ENCODE data around the gene GIPC2. TPM values are rescaled to one million over a fixed set of nuclear protein-coding genes. Genes with fewer than 3 reads are reported as not detected.
A peak's percentile ranks its signal among the peaks of the same experiment; 100 is the strongest.

The GIPC2 gene
- total and polyA plus RNA-seq, 2 donors (not counting 1 experiment from before 2014, with no cell fraction given): 0.50 to 0.56 TPM

DNA sequence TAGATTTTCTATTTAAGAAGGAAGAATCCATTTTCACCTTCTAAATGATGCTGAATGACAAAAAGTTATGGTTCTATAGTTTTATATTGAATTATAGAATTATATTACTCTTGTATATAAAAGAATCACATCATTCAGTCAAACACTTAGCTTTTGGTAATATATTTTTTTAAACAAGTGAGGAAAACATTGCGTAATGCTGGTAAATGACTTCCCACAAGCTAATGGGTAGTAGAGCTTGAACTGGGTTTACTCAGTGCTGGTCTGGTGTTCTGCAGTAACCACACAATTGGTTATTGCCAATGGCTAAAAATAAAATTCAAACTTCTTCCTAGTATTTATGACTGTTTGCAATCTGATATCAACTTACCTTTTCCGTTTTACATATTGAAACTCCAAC, 10.6 kb upstream of the GIPC2 start:
- no peak overlapping the region for H3K27ac ChIP-seq (ENCODE audit: insufficient read depth, low read length)
- H3K4me2 ChIP-seq (ENCODE audit: extremely low read depth, insufficient read depth, low read length): no peak overlapping the region
- no peaks in the 10 kb centered on the region for H3K9me3 ChIP-seq (ENCODE audit: control insufficient read depth, insufficient read depth, low read depth, low read length)
- TF ChIP-seq EZH2 (IDR thresholded peaks at IDR 0.05; ENCODE audit: low read length, missing control alignments) (no peak), CTCF (conservative IDR thresholded peaks at IDR 0.05 in 1 of 2, IDR thresholded peaks at IDR 0.05 in 1 of 2; ENCODE audit: low read depth in 1 of 2, low read length in 2 of 2) (no peak)
- no peak overlapping the region for H2AFZ ChIP-seq (ENCODE audit: low read length)
- peaks cover 3% of the 10 kb centered on the region for H3K4me1 ChIP-seq (ENCODE audit: control insufficient read depth, extremely low read depth, insufficient read depth, low read length)
- H3K27me3 ChIP-seq (ENCODE audit: control insufficient read depth, insufficient read depth, low read length): no peaks in the 10 kb centered on the region
- H4K20me1 ChIP-seq (ENCODE audit: control insufficient read depth, extremely low read depth, insufficient read depth, low read length): no peaks in the 10 kb centered on the region
- H3K36me3 ChIP-seq (ENCODE audit: control insufficient read depth, insufficient read depth, low read length): no peaks in the 10 kb centered on the region
- DNase-seq (ENCODE audit: low read depth in 2 of 2): peak in 1 of 2 donors; percentile 70
- no peak overlapping the region for H3K4me3 ChIP-seq (replicated peaks in 1 of 4; ENCODE audit: control extremely low read depth in 1 of 4, insufficient read depth in 1 of 4, low read depth in 3 of 4, low read length in 4 of 4)
- H3K79me2 ChIP-seq (ENCODE audit: control insufficient read depth, insufficient read depth, low read length): no peaks in the 10 kb centered on the region
- H3K9ac ChIP-seq (ENCODE audit: insufficient read depth, low read length): no peak overlapping the region

GRCh38 chr1:78036450-78036849, 9.3 kb upstream of the GIPC2 start:
- no peaks in the 10 kb centered on the region for H3K9me3 ChIP-seq (ENCODE audit: control insufficient read depth, insufficient read depth, low read depth, low read length)
- H3K27ac ChIP-seq (ENCODE audit: insufficient read depth, low read length): no peak overlapping the region
- peaks cover 3% of the 10 kb centered on the region for H3K4me1 ChIP-seq (ENCODE audit: control insufficient read depth, extremely low read depth, insufficient read depth, low read length)
- H2AFZ ChIP-seq (ENCODE audit: low read length): no peak overlapping the region
- no peaks in the 10 kb centered on the region for H3K27me3 ChIP-seq (ENCODE audit: control insufficient read depth, insufficient read depth, low read length)
- no peak overlapping the region for H3K9ac ChIP-seq (ENCODE audit: insufficient read depth, low read length)
- H3K4me3 ChIP-seq (replicated peaks in 1 of 4; ENCODE audit: control extremely low read depth in 1 of 4, insufficient read depth in 1 of 4, low read depth in 3 of 4, low read length in 4 of 4): no peak overlapping the region
- no peaks in the 10 kb centered on the region for H3K36me3 ChIP-seq (ENCODE audit: control insufficient read depth, insufficient read depth, low read length)
- H3K79me2 ChIP-seq (ENCODE audit: control insufficient read depth, insufficient read depth, low read length): no peaks in the 10 kb centered on the region
- no peak for DNase-seq (ENCODE audit: low read depth in 2 of 2)
- no peak overlapping the region for H3K4me2 ChIP-seq (ENCODE audit: extremely low read depth, insufficient read depth, low read length)
- TF ChIP-seq EZH2 (IDR thresholded peaks at IDR 0.05; ENCODE audit: low read length, missing control alignments) (no peak), CTCF (conservative IDR thresholded peaks at IDR 0.05 in 1 of 2, IDR thresholded peaks at IDR 0.05 in 1 of 2; ENCODE audit: low read depth in 1 of 2, low read length in 2 of 2) (no peak)
- H4K20me1 ChIP-seq (ENCODE audit: control insufficient read depth, extremely low read depth, insufficient read depth, low read length): no peaks in the 10 kb centered on the region

GRCh38 chr1:78038071-78038470, 7.7 kb upstream of the GIPC2 start:
- H3K4me1 ChIP-seq (ENCODE audit: control insufficient read depth, extremely low read depth, insufficient read depth, low read length): peaks cover 3% of the 10 kb centered on the region
- no peak overlapping the region for H3K4me3 ChIP-seq (replicated peaks in 1 of 4; ENCODE audit: control extremely low read depth in 1 of 4, insufficient read depth in 1 of 4, low read depth in 3 of 4, low read length in 4 of 4)
- H3K36me3 ChIP-seq (ENCODE audit: control insufficient read depth, insufficient read depth, low read length): no peaks in the 10 kb centered on the region
- no peaks in the 10 kb centered on the region for H3K79me2 ChIP-seq (ENCODE audit: control insufficient read depth, insufficient read depth, low read length)
- TF ChIP-seq EZH2 (IDR thresholded peaks at IDR 0.05; ENCODE audit: low read length, missing control alignments): no peak
- TF ChIP-seq CTCF (conservative IDR thresholded peaks at IDR 0.05 in 1 of 2, IDR thresholded peaks at IDR 0.05 in 1 of 2; ENCODE audit: low read depth in 1 of 2, low read length in 2 of 2): no peak
- no peaks in the 10 kb centered on the region for H3K9me3 ChIP-seq (ENCODE audit: control insufficient read depth, insufficient read depth, low read depth, low read length)
- no peak overlapping the region for H3K27ac ChIP-seq (ENCODE audit: insufficient read depth, low read length)
- no peaks in the 10 kb centered on the region for H3K27me3 ChIP-seq (ENCODE audit: control insufficient read depth, insufficient read depth, low read length)
- no peak overlapping the region for H3K4me2 ChIP-seq (ENCODE audit: extremely low read depth, insufficient read depth, low read length)
- no peak overlapping the region for H3K9ac ChIP-seq (ENCODE audit: insufficient read depth, low read length)
- no peaks in the 10 kb centered on the region for H4K20me1 ChIP-seq (ENCODE audit: control insufficient read depth, extremely low read depth, insufficient read depth, low read length)
- DNase-seq (ENCODE audit: low read depth in 2 of 2): peak in 1 of 2 donors; percentile 89
- H2AFZ ChIP-seq (ENCODE audit: low read length): no peak overlapping the region

Data from fibroblast of lung (primary cell).